Fibroblast of mammary gland (primary cell): ENCODE measurements around the gene LRRC52.

ENCODE experiments used
- DNase-seq: peaks from one replicate; pipeline ENCODE4 v3.0.0-alpha.2; 2010; ENCODE audit warnings: low read depth
- H3K4me3 ChIP-seq: 2 replicates; pipeline ENCODE4 v1.5.1; 2011; ENCODE audit warnings: low read depth, mild to moderate bottlenecking, low read length, moderate library complexity; ENCODE audit not compliant: control insufficient read depth
- CTCF ChIP-seq: conservative IDR thresholded peaks from 2 replicates; pipeline ENCODE4 v1.5.1; 2011; ENCODE audit warnings: low read depth, low read length, inconsistent platforms; ENCODE audit not compliant: control insufficient read depth, insufficient read depth

Gene LRRC52

GRCh38 chr1:165563551-165563950, 19.8 kb downstream of the LRRC52 start:
- TF ChIP-seq CTCF = no peak
- DNase-seq = no peak
- H3K4me3 ChIP-seq = no peak overlapping the region

- TF ChIP-seq CTCF = no peak
- H3K4me3 ChIP-seq = no peak overlapping the region
- DNase-seq = no peak
Observed at GRCh38 chr1:165564561-165564960, 20.8 kb downstream of the LRRC52 start.

GRCh38 chr1:165565751-165566490, 22.1 kb downstream of the LRRC52 start:
- TF ChIP-seq CTCF = no peak
- no peak overlapping the region for H3K4me3 ChIP-seq
- no peak for DNase-seq

- no peak overlapping the region for H3K4me3 ChIP-seq
- no peak for TF ChIP-seq CTCF
- DNase-seq = no peak
Observed at GRCh38 chr1:165570078-165570477, 26.3 kb downstream of the LRRC52 start.

- no peak for TF ChIP-seq CTCF
- no peak for DNase-seq
- H3K4me3 ChIP-seq = no peak overlapping the region
Observed at GRCh38 chr1:165573787-165574186, 30.0 kb downstream of the LRRC52 start.

- no peak for TF ChIP-seq CTCF
- H3K4me3 ChIP-seq = no peak overlapping the region
- DNase-seq = no peak
Observed at GRCh38 chr1:165574295-165574694, 30.5 kb downstream of the LRRC52 start.
